WERI-Rb-1 (cell line): ENCODE measurements around the gene UBE2E2.

Experiments
- DNase-seq: peaks from one replicate; pipeline ENCODE4 v3.0.0-alpha.2; 2020
- H3K27ac ChIP-seq: fragments of 250-450 bp; sonication (Bioruptor Pico); 2 replicates; pipeline ENCODE4 v1.5.1; 2020; ENCODE audit warnings: mild to moderate bottlenecking, moderate library complexity
- H3K27me3 ChIP-seq: fragments of 250-450 bp; sonication (Bioruptor Pico); 2 replicates; pipeline ENCODE4 v1.5.1; 2021; ENCODE audit warnings: mild to moderate bottlenecking, low read depth, moderate library complexity; ENCODE audit not compliant: insufficient read depth, severe bottlenecking
- H3K36me3 ChIP-seq: fragments of 250-450 bp; sonication (Bioruptor Pico); 2 replicates; pipeline ENCODE4 v1.5.1; 2020; ENCODE audit warnings: mild to moderate bottlenecking, moderate library complexity
- H3K4me3 ChIP-seq: 2 replicates; pipeline ENCODE4 v1.5.1; 2011; ENCODE audit warnings: low read depth, mild to moderate bottlenecking, control low read depth, low read length
- H3K9me3 ChIP-seq: fragments of 250-450 bp; sonication (Bioruptor Pico); 2 replicates; pipeline ENCODE4 v1.5.1; 2021; ENCODE audit warnings: mild to moderate bottlenecking, moderate library complexity; ENCODE audit not compliant: severe bottlenecking
- TF ChIP-seq, protein P1 (sequence below): IDR thresholded peaks from 2 replicates; pipeline ENCODE4 v1.5.1; 2011; ENCODE audit warnings: low read depth, mild to moderate bottlenecking, control low read depth, inconsistent platforms, low read length

Gene UBE2E2

DNA sequence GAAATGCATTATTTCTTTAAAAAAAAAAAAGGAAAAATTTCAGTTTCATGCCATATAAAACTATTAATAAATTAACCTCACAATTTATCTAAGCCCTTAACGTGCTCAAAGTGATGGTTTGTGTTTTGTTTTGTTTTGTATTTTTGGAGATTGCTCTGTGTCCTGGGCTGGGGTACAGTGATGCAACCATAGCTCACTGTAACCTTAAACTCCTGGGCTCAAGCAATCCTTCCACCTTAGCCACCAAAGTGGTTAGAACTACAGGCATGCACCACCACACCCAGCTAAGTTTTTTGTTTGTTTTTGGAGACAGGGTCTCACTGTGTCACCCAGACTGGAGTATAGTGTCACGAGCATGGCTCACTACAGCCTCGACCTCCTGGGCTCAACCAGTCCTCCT is 180.7 kb downstream of the UBE2E2 start:
- Histone ChIP-seq H3K27me3 (no peaks in the 10 kb centered on the region), H3K27ac (no peak overlapping the region), H3K9me3 (no peaks in the 10 kb centered on the region), H3K4me3 (no peak overlapping the region), H3K36me3 (no peaks in the 10 kb centered on the region)
- TF ChIP-seq, protein P1, sequence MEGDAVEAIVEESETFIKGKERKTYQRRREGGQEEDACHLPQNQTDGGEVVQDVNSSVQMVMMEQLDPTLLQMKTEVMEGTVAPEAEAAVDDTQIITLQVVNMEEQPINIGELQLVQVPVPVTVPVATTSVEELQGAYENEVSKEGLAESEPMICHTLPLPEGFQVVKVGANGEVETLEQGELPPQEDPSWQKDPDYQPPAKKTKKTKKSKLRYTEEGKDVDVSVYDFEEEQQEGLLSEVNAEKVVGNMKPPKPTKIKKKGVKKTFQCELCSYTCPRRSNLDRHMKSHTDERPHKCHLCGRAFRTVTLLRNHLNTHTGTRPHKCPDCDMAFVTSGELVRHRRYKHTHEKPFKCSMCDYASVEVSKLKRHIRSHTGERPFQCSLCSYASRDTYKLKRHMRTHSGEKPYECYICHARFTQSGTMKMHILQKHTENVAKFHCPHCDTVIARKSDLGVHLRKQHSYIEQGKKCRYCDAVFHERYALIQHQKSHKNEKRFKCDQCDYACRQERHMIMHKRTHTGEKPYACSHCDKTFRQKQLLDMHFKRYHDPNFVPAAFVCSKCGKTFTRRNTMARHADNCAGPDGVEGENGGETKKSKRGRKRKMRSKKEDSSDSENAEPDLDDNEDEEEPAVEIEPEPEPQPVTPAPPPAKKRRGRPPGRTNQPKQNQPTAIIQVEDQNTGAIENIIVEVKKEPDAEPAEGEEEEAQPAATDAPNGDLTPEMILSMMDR = no peak
- no peak for DNase-seq

DNA sequence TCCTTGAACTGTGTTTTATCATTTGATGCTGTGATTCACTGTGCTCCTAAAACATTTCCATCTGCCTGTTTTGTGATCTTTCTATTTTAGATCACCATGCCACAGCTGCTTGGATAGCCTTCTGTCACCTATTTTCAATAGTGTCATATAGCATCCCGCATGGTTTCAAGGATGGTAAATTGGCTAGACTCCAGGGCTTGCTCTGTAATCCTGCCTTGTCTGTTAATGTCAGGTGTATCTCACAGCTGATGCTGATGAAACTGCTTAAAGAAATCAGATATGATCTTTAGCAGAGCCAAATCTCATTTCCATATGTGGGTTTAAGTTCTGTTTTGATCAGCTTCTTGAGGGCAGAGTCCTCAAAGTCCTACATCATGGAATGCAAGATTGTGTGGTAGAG is 182.2 kb downstream of the UBE2E2 start:
- Histone ChIP-seq H3K27ac (no peak overlapping the region), H3K9me3 (no peaks in the 10 kb centered on the region), H3K36me3 (no peaks in the 10 kb centered on the region), H3K4me3 (no peak overlapping the region), H3K27me3 (no peaks in the 10 kb centered on the region)
- TF ChIP-seq, protein P1 = no peak
- no peak for DNase-seq

DNA sequence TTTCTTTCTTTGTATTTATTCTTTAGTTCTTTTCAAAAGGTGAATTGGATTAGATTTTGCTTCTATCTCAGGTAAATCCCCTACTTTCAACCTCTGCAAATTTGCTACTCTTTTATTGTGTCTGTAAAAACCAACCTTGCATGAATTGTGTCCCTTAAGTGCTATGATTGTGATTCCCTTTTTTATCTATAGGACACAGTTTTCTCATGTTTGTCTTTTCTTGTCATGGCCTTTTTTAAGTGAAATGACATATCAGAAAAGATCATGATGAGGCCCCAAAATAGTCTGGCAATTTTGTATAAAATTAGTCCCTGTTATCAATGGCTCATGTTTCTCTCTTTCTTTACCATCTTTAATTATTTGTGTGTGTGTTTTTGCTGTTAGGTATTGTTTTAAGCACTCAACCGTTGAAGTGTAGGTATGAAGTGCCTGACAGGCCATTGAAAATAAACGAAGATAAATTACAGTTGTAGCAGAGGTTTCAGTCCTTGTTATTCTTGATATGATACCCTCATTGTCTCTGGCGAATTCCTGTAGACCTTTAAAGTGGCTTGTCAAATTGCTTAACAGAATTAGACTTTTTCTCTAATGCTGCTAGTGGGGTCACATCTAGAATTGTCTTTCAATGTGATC is 184.3 kb downstream of the UBE2E2 start:
- Histone ChIP-seq H3K4me3 (no peak overlapping the region), H3K27me3 (no peaks in the 10 kb centered on the region)
- DNase-seq = no peak

DNA sequence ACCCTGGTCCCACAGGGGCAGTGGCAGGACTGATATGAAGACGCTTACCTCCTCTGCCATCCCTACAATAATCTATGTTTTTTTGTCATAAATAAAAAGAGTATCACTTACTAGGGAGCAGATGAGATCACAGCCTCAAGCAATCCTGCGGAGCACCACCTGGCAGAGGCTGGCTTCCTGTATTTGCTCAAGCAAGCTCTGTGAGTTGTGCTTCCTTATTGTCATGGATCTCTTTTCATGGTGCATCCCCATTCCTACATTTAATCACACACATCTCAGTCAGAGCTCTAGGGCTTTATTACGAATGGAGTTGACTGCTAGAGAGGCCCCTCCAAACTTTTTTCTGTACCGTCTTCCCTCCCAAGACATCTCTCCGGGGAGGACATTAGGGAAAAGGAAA is 186.0 kb downstream of the UBE2E2 start:
- no peak for DNase-seq
- Histone ChIP-seq H3K9me3 (no peaks in the 10 kb centered on the region), H3K27me3 (no peaks in the 10 kb centered on the region), H3K4me3 (no peak overlapping the region), H3K36me3 (no peaks in the 10 kb centered on the region), H3K27ac (no peak overlapping the region)
- TF ChIP-seq, protein P1 = no peak

More for the DNA sequence above, 184.3 kb downstream of the UBE2E2 start:
- no peak overlapping the region for H3K27ac ChIP-seq
- H3K9me3 ChIP-seq = no peaks in the 10 kb centered on the region
- H3K36me3 ChIP-seq = no peaks in the 10 kb centered on the region
- TF ChIP-seq, protein P1 = no peak

DNA sequence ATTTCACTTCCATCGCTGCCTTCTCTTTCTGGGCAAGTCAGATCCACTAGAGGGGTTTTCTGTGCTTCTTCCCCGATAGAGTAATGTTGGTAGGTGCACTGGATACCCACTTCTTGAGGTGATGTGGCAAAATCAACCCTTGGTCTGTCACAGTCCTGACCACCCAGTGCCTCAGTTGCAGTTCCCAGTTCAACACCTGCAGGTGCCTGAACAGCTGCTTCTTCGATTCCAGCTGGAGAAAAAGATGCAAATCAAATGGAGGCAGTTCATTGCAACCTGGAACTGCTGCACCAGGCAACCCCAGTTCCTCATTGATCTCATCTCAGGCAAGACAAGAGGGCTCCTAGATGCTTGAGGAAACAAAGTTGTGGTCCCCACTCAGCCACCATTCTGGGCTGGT is 186.6 kb downstream of the UBE2E2 start:
- Histone ChIP-seq H3K9me3 (no peaks in the 10 kb centered on the region), H3K27ac (no peak overlapping the region), H3K36me3 (no peaks in the 10 kb centered on the region), H3K27me3 (no peaks in the 10 kb centered on the region), H3K4me3 (no peak overlapping the region)
- TF ChIP-seq, protein P1 = no peak
- no peak for DNase-seq

DNA sequence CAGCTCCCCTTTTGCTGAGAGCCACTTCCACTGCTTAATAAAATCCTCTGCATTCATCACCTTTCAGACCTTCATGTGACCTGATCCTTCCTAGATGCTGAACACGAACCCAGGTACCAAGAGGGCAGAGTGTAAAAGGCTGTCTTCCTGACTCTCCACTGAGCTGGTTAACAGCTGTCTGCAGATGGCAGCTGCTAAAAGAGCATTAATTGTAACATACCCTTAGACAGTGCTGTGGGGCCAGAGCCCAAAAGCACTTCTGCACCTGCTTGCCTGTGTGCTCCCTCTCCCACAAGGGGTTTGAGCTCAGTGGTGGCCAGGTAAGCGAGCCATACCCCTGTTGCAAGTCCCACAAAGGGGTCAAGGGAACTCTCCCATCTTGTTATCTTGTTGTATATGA is 187.3 kb downstream of the UBE2E2 start:
- TF ChIP-seq, protein P1 = no peak
- no peak for DNase-seq
- H3K27me3 ChIP-seq = no peaks in the 10 kb centered on the region
- H3K27ac ChIP-seq = no peak overlapping the region
- no peaks in the 10 kb centered on the region for H3K36me3 ChIP-seq
- no peak overlapping the region for H3K4me3 ChIP-seq
- no peaks in the 10 kb centered on the region for H3K9me3 ChIP-seq
